GM12878 (cell line): ENCODE measurements around the gene VANGL1. TPM values are rescaled to one million over a fixed set of nuclear protein-coding genes. Genes with fewer than 3 reads are reported as not detected.

ENCODE experiments used
- ATAC-seq: fragments of 200-7000 bp; cut with Tn5 transposase; 3 replicates; pipeline ENCODE4 v1.9.1; 2020; ENCODE audit warnings: mild to moderate bottlenecking, moderate library complexity
- BruUV-seq: library from RNA; stranded (reverse); fragments of 400-500 nt; replicated peaks from 2 replicates; lab custom pipeline; 2021; lab: Mats Ljungman, UMichigan
- CTCF ChIA-PET: fragments of 300-600 bp; sonication (Branson Sonifier 250); formaldehyde crosslinking; extraction: SDS; loops from one replicate; lab custom pipeline; 2021; ENCODE audit warnings: inconsistent platforms; lab: Yijun Ruan, JAX
- POLR2A ChIA-PET: fragments of 350-600 bp; formaldehyde crosslinking; extraction: SDS; loops from one replicate; lab custom pipeline; 2021; ENCODE audit warnings: inconsistent platforms; lab: Charles Lee
- RAD21 ChIA-PET: fragments of 300-600 bp; sonication (Branson Sonifier 250); formaldehyde crosslinking; loops from one replicate; lab custom pipeline; 2023; ENCODE audit warnings: antibody characterized with exemption; ENCODE audit not compliant: unreplicated experiment; lab: Charles Lee
- SMC1A ChIA-PET: fragments of 300-600 bp; sonication (Branson Sonifier 250); formaldehyde crosslinking; loops from one replicate; lab custom pipeline; 2023; ENCODE audit not compliant: unreplicated experiment, uncharacterized antibody; lab: Charles Lee
- DNase-seq: peaks from one replicate; pipeline ENCODE4 v3.0.0-alpha.2; 2011; ENCODE audit warnings: low read depth, low spot score
- FAIRE-seq: peaks from 3 replicates; lab custom pipeline; 2011; peaks lifted over from hg19 to GRCh38; lab: Jason Lieb, UNC
- H2AFZ ChIP-seq: 2 replicates; pipeline ENCODE4 v1.6.0; 2011; ENCODE audit warnings: low read depth, low read length, control low read depth; ENCODE audit not compliant: control insufficient read depth
- H3K27ac ChIP-seq: 2 replicates; pipeline ENCODE4 v1.5.1; 2011; ENCODE audit warnings: control low read depth; ENCODE audit not compliant: control insufficient read depth, insufficient read depth
- H3K27me3 ChIP-seq, 2 experiments: replicated peaks in 1 of 2; 2 replicates each; pipeline versions ENCODE4 v1.6.0 to v1.6.1; 2011; ENCODE audit warnings: low read length in 1 of 2; ENCODE audit not compliant: control insufficient read depth in 2 of 2, insufficient read depth in 2 of 2
- H3K36me3 ChIP-seq, 2 experiments: 2 replicates each; pipeline ENCODE4 v1.5.1; 2011; ENCODE audit warnings: low read length in 1 of 2; ENCODE audit not compliant: control insufficient read depth in 2 of 2, insufficient read depth in 2 of 2
- H3K4me1 ChIP-seq: 2 replicates; pipeline ENCODE4 v1.6.1; 2011; ENCODE audit warnings: mild to moderate bottlenecking, low read length, moderate library complexity, mixed read lengths; ENCODE audit not compliant: control insufficient read depth, insufficient read depth
- H3K4me2 ChIP-seq: 2 replicates; pipeline ENCODE4 v1.6.0; 2011; ENCODE audit warnings: control low read depth; ENCODE audit not compliant: control insufficient read depth, insufficient read depth
- H3K4me3 ChIP-seq: fragments of 200-600 bp; sonication (generic); 2 replicates; pipeline ENCODE4 v1.5.1; 2016
- H3K79me2 ChIP-seq: 2 replicates; pipeline ENCODE4 v1.6.0; 2011; ENCODE audit warnings: low read length; ENCODE audit not compliant: control insufficient read depth, insufficient read depth
- H3K9ac ChIP-seq: 2 replicates; pipeline ENCODE4 v1.8.0; 2011; ENCODE audit warnings: low read length, control low read depth, mixed read lengths; ENCODE audit not compliant: control insufficient read depth, insufficient read depth
- H3K9me3 ChIP-seq: replicated peaks from 3 replicates; pipeline ENCODE4 v1.5.1; 2011; ENCODE audit warnings: mild to moderate bottlenecking, low read length; ENCODE audit not compliant: control insufficient read depth, insufficient read depth
- H4K20me1 ChIP-seq: 2 replicates; pipeline ENCODE4 v1.6.0; 2011; ENCODE audit not compliant: control insufficient read depth, insufficient read depth
- CHD2 ChIP-seq: IDR thresholded peaks from 2 replicates; pipeline ENCODE4 v1.6.1; 2011; ENCODE audit warnings: low read depth, low read length, improper control_type of control experiment, borderline replicate concordance
- FOXK2 ChIP-seq: fragments of 450-650 bp; IDR thresholded peaks from 2 replicates; pipeline ENCODE4 v1.6.1; 2017; ENCODE audit warnings: mild to moderate bottlenecking, moderate library complexity
- FOXM1 ChIP-seq: IDR thresholded peaks from 2 replicates; pipeline ENCODE4 v1.6.1; 2012; ENCODE audit warnings: low read depth, mild to moderate bottlenecking, inconsistent platforms, low read length, moderate library complexity
- KDM1A ChIP-seq: fragments of 200-600 bp; sonication (generic); IDR thresholded peaks from 2 replicates; pipeline ENCODE4 v1.6.1; 2016; ENCODE audit warnings: borderline replicate concordance
- MTA3 ChIP-seq: IDR thresholded peaks from 2 replicates; pipeline ENCODE4 v1.6.1; 2012; ENCODE audit warnings: low read length, inconsistent platforms, borderline replicate concordance
- MYB ChIP-seq: fragments of 150-350 bp; IDR thresholded peaks from 2 replicates; pipeline ENCODE4 v1.6.1; 2014; ENCODE audit warnings: mild to moderate bottlenecking, low read depth, low read length, borderline replicate concordance
- NBN ChIP-seq: fragments of 450-650 bp; IDR thresholded peaks from 2 replicates; pipeline ENCODE4 v1.6.1; 2016
- NFYA ChIP-seq: IDR thresholded peaks from 2 replicates; pipeline ENCODE4 v1.6.1; 2011; ENCODE audit warnings: low read depth, mild to moderate bottlenecking, low read length, improper control_type of control experiment, borderline replicate concordance
- PAX8 ChIP-seq: fragments of 450-650 bp; IDR thresholded peaks from 2 replicates; pipeline ENCODE4 v1.6.1; 2017; ENCODE audit warnings: mild to moderate bottlenecking, moderate library complexity
- RAD51 ChIP-seq: fragments of 450-650 bp; IDR thresholded peaks from 2 replicates; pipeline ENCODE4 v1.6.1; 2016; ENCODE audit warnings: moderate library complexity, mild to moderate bottlenecking, inconsistent platforms
- SUZ12 ChIP-seq: fragments of 200-600 bp; sonication (generic); IDR thresholded peaks from one replicate; pipeline ENCODE4 v1.6.1; 2018; ENCODE audit warnings: antibody characterized with exemption, mild to moderate bottlenecking; ENCODE audit not compliant: unreplicated experiment
- WGBS: methylation state at CpG from one replicate; pipeline ENCODE4 v1.1.6; 2016; ENCODE audit warnings: low lambda C conversion rate; ENCODE audit not compliant: insufficient replicate concordance, insufficient coverage; ENCODE audit errors: missing lambda C conversion rate; 5-methylcytosine and 5-hydroxymethylcytosine counted together
- in situ Hi-C: fragments of 300-500 bp; cut with MboI; formaldehyde crosslinking; loops from 9 replicates; pipeline ENCODE4 v1.14.3; 2018; ENCODE audit warnings: mixed read lengths
- intact Hi-C: fragments of 100-400 bp; cut with micrococcal nuclease; formaldehyde crosslinking; loops from one replicate; pipeline ENCODE4 v1.14.2; 2022; ENCODE audit not compliant: unreplicated experiment
- polyA plus RNA-seq, 11 experiments: library from polyadenylated mRNA; depleted of rRNA in 4 of 11; unstranded in 6 of 11; stranded (reverse) in 5 of 11; fragments of >200 nt; fragmentation: Nextera tagmentation in 4 of 11; fragmentation: Illumina TruSeq in 1 of 11; extraction: Ambion mirVana in 4 of 11; extraction: Trizol in 1 of 11; gene quantifications; 1 replicate in 1 of 11; 2 replicates in 10 of 11; pipeline versions ENCODE4 v1.2.1 to v1.2.3, GENCODE V29; 2011 to 2016; ENCODE audit warnings: inconsistent platforms in 2 of 11, missing spikeins in 2 of 11, low read depth in 1 of 11
- total RNA-seq, 4 experiments: library from RNA; depleted of rRNA in 3 of 4; stranded (reverse); fragments of >200 nt in 3 of 4; fragmentation: Illumina TruSeq in 1 of 4; extraction: Trizol in 1 of 4; gene quantifications; 2 replicates each; pipeline versions ENCODE4 v1.2.1 to v1.2.3, GENCODE V29; 2013 to 2021
- TF ChIP-seq, protein P1 (sequence below): fragments of 450-650 bp; conservative IDR thresholded peaks from 2 replicates; pipeline ENCODE4 v1.6.1; 2017; ENCODE audit warnings: mild to moderate bottlenecking, moderate library complexity
- TF ChIP-seq, protein P2 (sequence below), 3 experiments: IDR thresholded peaks in 2 of 3; conservative IDR thresholded peaks in 1 of 3; 2 replicates each; pipeline ENCODE4 v1.5.1; 2011; ENCODE audit warnings: low read depth in 3 of 3, low read length in 3 of 3, mild to moderate bottlenecking in 3 of 3, control low read depth in 2 of 3, moderate library complexity in 2 of 3, inconsistent platforms in 1 of 3, mixed read lengths in 1 of 3; ENCODE audit not compliant: control insufficient read depth in 2 of 3, insufficient read depth in 1 of 3; ENCODE audit errors: extremely low read depth in 1 of 3

VANGL1 gene
- total and polyA plus RNA-seq, 10 of the 15 experiments (the other 5 are each of a cell fraction or from before 2014, with no cell fraction given) = 0.71 to 12.9 (median 6.3) TPM

DNA sequence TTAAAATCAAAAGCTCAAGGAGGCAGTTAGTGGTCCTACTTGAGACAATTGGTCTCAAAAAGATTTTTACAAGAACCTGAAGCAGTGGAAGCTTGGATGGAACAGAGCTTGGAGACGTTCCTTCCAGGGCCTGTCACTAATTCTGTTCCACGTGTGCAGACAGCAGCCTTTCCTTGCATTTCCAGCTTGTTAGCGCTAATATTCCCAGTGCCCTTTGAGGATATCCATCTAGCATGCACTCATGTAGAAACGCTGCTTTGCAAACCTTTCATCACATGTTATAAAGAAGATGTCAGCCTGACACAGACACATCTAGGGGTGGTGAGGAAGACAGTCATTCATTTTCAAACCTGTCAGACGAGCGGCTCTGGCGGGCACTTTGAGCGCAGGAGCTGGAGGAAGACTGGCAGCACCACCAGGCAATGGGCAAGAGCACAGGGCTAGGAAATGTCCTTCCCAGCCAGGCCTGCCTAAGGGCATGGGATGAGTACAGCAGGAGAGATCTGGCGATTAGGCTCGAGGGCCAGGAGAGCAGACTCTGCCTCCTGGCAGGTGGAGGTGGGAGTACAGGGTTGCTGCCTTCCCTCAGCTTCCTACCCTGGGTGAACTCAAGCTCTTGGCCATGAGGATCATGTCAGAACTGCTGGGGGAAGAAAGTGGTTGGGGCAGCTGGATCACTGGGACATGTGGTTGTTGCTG lies 71.3 kb downstream of the VANGL1 start (continued):
- no peak for TF ChIP-seq MTA3
- TF ChIP-seq, all 136 proteins: peak for 0

DNA sequence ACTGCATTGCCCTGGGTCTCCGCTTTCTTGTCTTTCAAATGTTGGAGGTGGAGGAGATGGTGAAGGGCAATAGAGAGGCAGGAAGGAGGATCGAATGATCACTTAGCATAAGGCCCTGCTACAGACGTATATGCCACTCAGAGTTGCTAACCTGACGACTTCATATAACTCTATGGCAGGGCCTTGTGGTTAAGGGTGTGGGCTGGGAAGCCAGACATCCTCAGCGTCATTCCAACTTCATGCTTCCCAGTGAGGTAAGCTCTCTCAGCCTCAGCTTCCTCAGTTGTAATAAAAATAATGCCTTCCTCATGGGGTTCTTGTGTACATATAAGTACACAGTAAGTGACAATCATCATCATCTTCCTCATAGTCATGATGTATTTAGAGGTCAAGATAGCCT lies 72.1 kb downstream of the VANGL1 start:
- H4K20me1 ChIP-seq = no peaks in the 10 kb centered on the region
- ChIA-PET SMC1A (interaction anchor here (1.7 kb wide), 1 partner anchor 51 kb away, joined by 6 read pairs; no protein-coding TSS in a partner anchor), CTCF (interaction anchor here (0.9 to 9.1 kb wide), 3 partner anchors 9 to 57 kb away, joined by 3 to 72 read pairs (median 4); partner anchors contain the start of gene CASQ2), POLR2A (no interaction called here), RAD21 (no interaction called here)
- H3K79me2 ChIP-seq = no peaks in the 10 kb centered on the region
- intact Hi-C loops (no loop called here), in situ Hi-C loops (no loop called here)
- H3K4me2 ChIP-seq = no peak overlapping the region
- no peaks in the 10 kb centered on the region for H3K4me1 ChIP-seq
- no peak overlapping the region for H3K9ac ChIP-seq
- TF ChIP-seq, protein P1, sequence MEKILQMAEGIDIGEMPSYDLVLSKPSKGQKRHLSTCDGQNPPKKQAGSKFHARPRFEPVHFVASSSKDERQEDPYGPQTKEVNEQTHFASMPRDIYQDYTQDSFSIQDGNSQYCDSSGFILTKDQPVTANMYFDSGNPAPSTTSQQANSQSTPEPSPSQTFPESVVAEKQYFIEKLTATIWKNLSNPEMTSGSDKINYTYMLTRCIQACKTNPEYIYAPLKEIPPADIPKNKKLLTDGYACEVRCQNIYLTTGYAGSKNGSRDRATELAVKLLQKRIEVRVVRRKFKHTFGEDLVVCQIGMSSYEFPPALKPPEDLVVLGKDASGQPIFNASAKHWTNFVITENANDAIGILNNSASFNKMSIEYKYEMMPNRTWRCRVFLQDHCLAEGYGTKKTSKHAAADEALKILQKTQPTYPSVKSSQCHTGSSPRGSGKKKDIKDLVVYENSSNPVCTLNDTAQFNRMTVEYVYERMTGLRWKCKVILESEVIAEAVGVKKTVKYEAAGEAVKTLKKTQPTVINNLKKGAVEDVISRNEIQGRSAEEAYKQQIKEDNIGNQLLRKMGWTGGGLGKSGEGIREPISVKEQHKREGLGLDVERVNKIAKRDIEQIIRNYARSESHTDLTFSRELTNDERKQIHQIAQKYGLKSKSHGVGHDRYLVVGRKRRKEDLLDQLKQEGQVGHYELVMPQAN = no peak
- TF ChIP-seq PAX8 = no peak
- no peak for TF ChIP-seq NBN
- TF ChIP-seq FOXK2 = no peak
- no peak for TF ChIP-seq FOXM1
- no peak for TF ChIP-seq RAD51
- TF ChIP-seq NFYA = no peak
- no peak for TF ChIP-seq MTA3
- no peak for TF ChIP-seq MYB
- no peak for TF ChIP-seq SUZ12
- TF ChIP-seq CHD2 = no peak
- no peak for TF ChIP-seq KDM1A
- TF ChIP-seq, protein P2, sequence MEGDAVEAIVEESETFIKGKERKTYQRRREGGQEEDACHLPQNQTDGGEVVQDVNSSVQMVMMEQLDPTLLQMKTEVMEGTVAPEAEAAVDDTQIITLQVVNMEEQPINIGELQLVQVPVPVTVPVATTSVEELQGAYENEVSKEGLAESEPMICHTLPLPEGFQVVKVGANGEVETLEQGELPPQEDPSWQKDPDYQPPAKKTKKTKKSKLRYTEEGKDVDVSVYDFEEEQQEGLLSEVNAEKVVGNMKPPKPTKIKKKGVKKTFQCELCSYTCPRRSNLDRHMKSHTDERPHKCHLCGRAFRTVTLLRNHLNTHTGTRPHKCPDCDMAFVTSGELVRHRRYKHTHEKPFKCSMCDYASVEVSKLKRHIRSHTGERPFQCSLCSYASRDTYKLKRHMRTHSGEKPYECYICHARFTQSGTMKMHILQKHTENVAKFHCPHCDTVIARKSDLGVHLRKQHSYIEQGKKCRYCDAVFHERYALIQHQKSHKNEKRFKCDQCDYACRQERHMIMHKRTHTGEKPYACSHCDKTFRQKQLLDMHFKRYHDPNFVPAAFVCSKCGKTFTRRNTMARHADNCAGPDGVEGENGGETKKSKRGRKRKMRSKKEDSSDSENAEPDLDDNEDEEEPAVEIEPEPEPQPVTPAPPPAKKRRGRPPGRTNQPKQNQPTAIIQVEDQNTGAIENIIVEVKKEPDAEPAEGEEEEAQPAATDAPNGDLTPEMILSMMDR (IDR thresholded peaks at IDR 0.05 in 2 of 3, conservative IDR thresholded peaks at IDR 0.05 in 1 of 3; ENCODE audit: control insufficient read depth in 2 of 3, extremely low read depth in 1 of 3, insufficient read depth in 1 of 3, low read depth in 3 of 3, low read length in 3 of 3) = no peak
- H3K27me3 ChIP-seq = peaks cover 0 to 1% of the 10 kb centered on the region in 2 experiments; a peak in 2 of 4 replicates
- no peaks in the 10 kb centered on the region for H3K9me3 ChIP-seq
- FAIRE-seq = no peak
- H3K36me3 ChIP-seq = no peaks in the 10 kb centered on the region
- 39% methylated on average over 5 of the region's 5 CpGs for WGBS
- DNase-seq = no peak
- H2AFZ ChIP-seq = no peak overlapping the region
- ATAC-seq = no peak
- H3K27ac ChIP-seq = no peak overlapping the region
- no peak overlapping the region for H3K4me3 ChIP-seq
- no TSS peak for BruUV-seq
